Neural progenitor cell (in vitro differentiated cells): ENCODE data around the gene TLE6. TPM values are rescaled to one million over a fixed set of nuclear protein-coding genes. Genes with fewer than 3 reads are reported as not detected.

Source experiments
- DNase-seq: peaks from one replicate; pipeline ENCODE4 v3.0.0-alpha.2; 2016; ENCODE audit warnings: low spot score
- H2AFZ ChIP-seq: fragments of 200-600 bp; sonication (generic); replicated peaks from 2 replicates; pipeline ENCODE4 v1.6.1; 2016; ENCODE audit warnings: antibody characterized with exemption
- H3F3A ChIP-seq: fragments of 200-600 bp; sonication (generic); 2 replicates; pipeline ENCODE4 v1.6.1; 2016; ENCODE audit warnings: antibody characterized with exemption, low read depth
- H3K27ac ChIP-seq: fragments of 200-600 bp; sonication (generic); 2 replicates; pipeline ENCODE4 v1.5.1; 2016; ENCODE audit warnings: mild to moderate bottlenecking
- H3K27me3 ChIP-seq: fragments of 200-600 bp; sonication (generic); 2 replicates; pipeline ENCODE4 v1.6.1; 2016; ENCODE audit warnings: mild to moderate bottlenecking, moderate library complexity
- H3K36me3 ChIP-seq: fragments of 200-600 bp; sonication (generic); 2 replicates; pipeline ENCODE4 v1.5.1; 2016
- H3K4me1 ChIP-seq: fragments of 200-600 bp; sonication (generic); 2 replicates; pipeline ENCODE4 v1.6.1; 2016; ENCODE audit warnings: mixed run types
- H3K4me2 ChIP-seq: fragments of 200-600 bp; sonication (generic); 2 replicates; pipeline ENCODE4 v1.6.1; 2016
- H3K4me3 ChIP-seq: fragments of 200-600 bp; sonication (generic); 2 replicates; pipeline ENCODE4 v1.5.1; 2016
- H3K79me2 ChIP-seq: fragments of 200-600 bp; sonication (generic); 2 replicates; pipeline ENCODE4 v1.6.1; 2016; ENCODE audit warnings: low read depth
- H3K9ac ChIP-seq: fragments of 200-600 bp; sonication (generic); 2 replicates; pipeline ENCODE4 v1.6.1; 2016
- H3K9me3 ChIP-seq: fragments of 200-600 bp; sonication (generic); 2 replicates; pipeline ENCODE4 v1.5.1; 2016; ENCODE audit warnings: low read depth
- H4K20me1 ChIP-seq: fragments of 200-600 bp; sonication (generic); 2 replicates; pipeline ENCODE4 v1.6.1; 2016; ENCODE audit warnings: low read depth
- H3K27ac Mint-ChIP-seq: 3 replicates; pipeline ENCODE4 v1.8.0; 2021; ENCODE audit warnings: mixed read lengths
- H3K27me3 Mint-ChIP-seq: 2 replicates; pipeline ENCODE4 v1.8.0; 2022; ENCODE audit warnings: low read depth, mild to moderate bottlenecking, inconsistent platforms, moderate library complexity, mixed read lengths; ENCODE audit not compliant: insufficient read depth
- H3K36me3 Mint-ChIP-seq: 3 replicates; pipeline ENCODE4 v1.8.0; 2021; ENCODE audit warnings: mixed read lengths
- H3K4me1 Mint-ChIP-seq: 3 replicates; pipeline ENCODE4 v1.8.0; 2021; ENCODE audit warnings: mixed read lengths
- H3K4me3 Mint-ChIP-seq: 3 replicates; pipeline ENCODE4 v1.8.0; 2021; ENCODE audit warnings: mild to moderate bottlenecking, moderate library complexity, mixed read lengths
- H3K9me3 Mint-ChIP-seq: 3 replicates; pipeline ENCODE4 v1.8.0; 2020; ENCODE audit warnings: mixed read lengths
- EZH2 ChIP-seq: fragments of 200-600 bp; sonication (generic); IDR thresholded peaks from 2 replicates; pipeline ENCODE4 v1.6.1; 2017; ENCODE audit warnings: antibody characterized with exemption, mild to moderate bottlenecking, moderate library complexity
- EZH2phosphoT487 ChIP-seq: fragments of 200-600 bp; sonication (generic); IDR thresholded peaks from 2 replicates; pipeline ENCODE4 v1.6.1; 2017; ENCODE audit warnings: antibody characterized with exemption
- total RNA-seq: library from RNA; depleted of rRNA; stranded (reverse); fragments of >200 nt; gene quantifications from 2 replicates; pipeline ENCODE4 v1.2.3, GENCODE V29; 2015; ENCODE audit warnings: low replicate concordance
- TF ChIP-seq, protein P1 (sequence below): fragments of 200-600 bp; sonication (generic); IDR thresholded peaks from 2 replicates; pipeline ENCODE4 v1.5.1; 2017; ENCODE audit warnings: antibody characterized with exemption, mild to moderate bottlenecking

TLE6 gene
- total RNA-seq, 1 donor from 2014 or later, result 0.22 TPM

DNA sequence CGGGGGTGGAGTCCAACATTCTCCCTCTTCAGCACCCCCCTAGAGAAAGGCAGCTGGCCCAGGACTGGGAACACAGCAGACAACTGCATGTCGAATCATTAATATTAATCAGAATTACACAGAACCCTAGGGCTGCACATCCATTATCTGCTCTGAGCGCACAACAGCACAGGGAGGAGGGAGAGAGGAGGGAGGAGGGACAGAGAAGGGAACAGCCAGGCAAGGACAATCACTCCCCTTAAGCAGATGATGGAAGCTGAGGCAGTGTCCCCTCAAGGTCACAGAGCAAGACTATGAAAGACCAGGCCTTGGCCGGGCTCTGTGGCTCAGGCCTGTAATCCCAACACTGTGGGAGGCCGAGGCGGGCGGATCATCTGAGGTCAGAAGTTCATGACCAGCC is 25.7 kb downstream of the TLE6 start:
- H3K36me3 ChIP-seq, result no peaks in the 10 kb centered on the region
- H3K79me2 ChIP-seq, result no peaks in the 10 kb centered on the region
- H2AFZ ChIP-seq, result no peak overlapping the region
- H3K4me3 ChIP-seq, result no peak overlapping the region
- peaks cover 16% of the 10 kb centered on the region for H3K27me3 Mint-ChIP-seq
- H3K27me3 ChIP-seq, result no peaks in the 10 kb centered on the region
- peaks cover 3% of the 10 kb centered on the region for H3K9me3 Mint-ChIP-seq
- no peak overlapping the region for H3K9ac ChIP-seq
- H3K9me3 ChIP-seq, result no peaks in the 10 kb centered on the region
- H3K4me1 ChIP-seq, result no peaks in the 10 kb centered on the region
- DNase-seq, result no peak
- H4K20me1 ChIP-seq, result no peaks in the 10 kb centered on the region
- H3K27ac ChIP-seq, result no peak overlapping the region
- no peak overlapping the region for H3K4me2 ChIP-seq
- no peaks in the 10 kb centered on the region for H3F3A ChIP-seq
- no peak overlapping the region for H3K27ac Mint-ChIP-seq
- no peaks in the 10 kb centered on the region for H3K36me3 Mint-ChIP-seq
- peaks cover 4% of the 10 kb centered on the region for H3K4me1 Mint-ChIP-seq
- TF ChIP-seq, protein P1, sequence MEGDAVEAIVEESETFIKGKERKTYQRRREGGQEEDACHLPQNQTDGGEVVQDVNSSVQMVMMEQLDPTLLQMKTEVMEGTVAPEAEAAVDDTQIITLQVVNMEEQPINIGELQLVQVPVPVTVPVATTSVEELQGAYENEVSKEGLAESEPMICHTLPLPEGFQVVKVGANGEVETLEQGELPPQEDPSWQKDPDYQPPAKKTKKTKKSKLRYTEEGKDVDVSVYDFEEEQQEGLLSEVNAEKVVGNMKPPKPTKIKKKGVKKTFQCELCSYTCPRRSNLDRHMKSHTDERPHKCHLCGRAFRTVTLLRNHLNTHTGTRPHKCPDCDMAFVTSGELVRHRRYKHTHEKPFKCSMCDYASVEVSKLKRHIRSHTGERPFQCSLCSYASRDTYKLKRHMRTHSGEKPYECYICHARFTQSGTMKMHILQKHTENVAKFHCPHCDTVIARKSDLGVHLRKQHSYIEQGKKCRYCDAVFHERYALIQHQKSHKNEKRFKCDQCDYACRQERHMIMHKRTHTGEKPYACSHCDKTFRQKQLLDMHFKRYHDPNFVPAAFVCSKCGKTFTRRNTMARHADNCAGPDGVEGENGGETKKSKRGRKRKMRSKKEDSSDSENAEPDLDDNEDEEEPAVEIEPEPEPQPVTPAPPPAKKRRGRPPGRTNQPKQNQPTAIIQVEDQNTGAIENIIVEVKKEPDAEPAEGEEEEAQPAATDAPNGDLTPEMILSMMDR, result no peak
- TF ChIP-seq EZH2phosphoT487, result no peak
- TF ChIP-seq EZH2, result no peak
- H3K4me3 Mint-ChIP-seq, result no peak overlapping the region

DNA sequence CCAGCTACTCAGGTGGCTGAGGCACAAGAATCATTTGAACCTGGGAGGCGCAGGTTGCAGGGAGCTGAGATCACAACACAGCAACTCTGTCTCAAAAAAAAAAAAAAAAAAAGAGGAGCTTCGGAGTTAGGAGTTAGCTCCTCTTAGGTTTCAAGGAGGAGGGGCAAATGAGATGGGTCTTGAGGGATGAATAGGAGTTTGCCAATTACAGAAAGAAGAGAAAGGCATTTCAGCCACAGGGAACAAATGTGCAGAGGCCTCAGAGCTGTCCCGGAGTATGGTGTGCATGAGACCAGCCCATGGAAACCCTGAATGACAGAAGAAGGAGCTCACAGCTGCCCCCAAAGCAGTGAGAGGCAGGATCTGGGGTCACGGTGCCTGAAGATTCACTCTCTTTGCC is 27.2 kb downstream of the TLE6 start:
- no peak overlapping the region for H3K27ac Mint-ChIP-seq
- no peak for TF ChIP-seq EZH2phosphoT487
- TF ChIP-seq, protein P1, result no peak
- no peak for TF ChIP-seq EZH2
- no peak for DNase-seq

DNA sequence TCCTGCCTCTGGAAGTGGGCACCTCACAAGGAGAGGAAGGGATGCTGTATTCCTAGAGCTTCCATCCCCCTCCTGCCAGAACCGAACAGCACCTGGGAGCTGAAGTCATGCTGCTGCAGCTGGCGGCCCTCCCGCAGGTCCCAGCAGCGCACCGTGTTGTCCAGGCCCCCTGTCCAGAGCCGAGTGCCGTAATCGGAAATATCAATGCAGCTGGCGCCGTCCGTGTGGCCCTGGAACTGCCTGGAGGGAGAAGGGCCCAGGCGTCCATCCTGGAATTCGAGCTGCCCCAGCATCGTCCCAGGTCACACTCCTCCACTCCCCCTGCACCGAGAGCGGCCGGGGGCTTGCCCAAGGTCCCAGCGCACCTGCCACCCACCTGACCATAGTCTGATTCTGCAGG is 28.0 kb downstream of the TLE6 start:
- peaks cover 16% of the 10 kb centered on the region for H3K27me3 Mint-ChIP-seq
- no peak overlapping the region for H3K27ac Mint-ChIP-seq
- no peaks in the 10 kb centered on the region for H3K79me2 ChIP-seq
- no peaks in the 10 kb centered on the region for H3F3A ChIP-seq
- H3K27ac ChIP-seq, result no peak overlapping the region
- peaks cover 4% of the 10 kb centered on the region for H3K4me1 Mint-ChIP-seq
- no peak overlapping the region for H3K4me2 ChIP-seq
- no peaks in the 10 kb centered on the region for H3K36me3 Mint-ChIP-seq
- H3K4me1 ChIP-seq, result no peaks in the 10 kb centered on the region
- no peak overlapping the region for H3K4me3 Mint-ChIP-seq
- H3K9ac ChIP-seq, result no peak overlapping the region
- H3K4me3 ChIP-seq, result no peak overlapping the region
- TF ChIP-seq EZH2, result no peak
- TF ChIP-seq, protein P1, result no peak
- no peak for TF ChIP-seq EZH2phosphoT487
- DNase-seq, result no peak
- H3K9me3 ChIP-seq, result no peaks in the 10 kb centered on the region
- no peaks in the 10 kb centered on the region for H3K36me3 ChIP-seq
- H2AFZ ChIP-seq, result no peak overlapping the region
- H3K9me3 Mint-ChIP-seq, result no peaks in the 10 kb centered on the region
- no peaks in the 10 kb centered on the region for H4K20me1 ChIP-seq
- no peaks in the 10 kb centered on the region for H3K27me3 ChIP-seq

More for the DNA sequence above, 27.2 kb downstream of the TLE6 start:
- Histone ChIP-seq H2AFZ (no peak overlapping the region), H3K4me1 (no peaks in the 10 kb centered on the region), H4K20me1 (no peaks in the 10 kb centered on the region), H3F3A (no peaks in the 10 kb centered on the region), H3K9me3 (no peaks in the 10 kb centered on the region), H3K4me2 (no peak overlapping the region), H3K9ac (no peak overlapping the region), H3K4me3 (no peak overlapping the region), H3K79me2 (no peaks in the 10 kb centered on the region), H3K27ac (no peak overlapping the region), H3K27me3 (no peaks in the 10 kb centered on the region), H3K36me3 (no peaks in the 10 kb centered on the region)
- no peak overlapping the region for H3K4me3 Mint-ChIP-seq
- peaks cover 4% of the 10 kb centered on the region for H3K4me1 Mint-ChIP-seq
- H3K27me3 Mint-ChIP-seq, result peaks cover 12% of the 10 kb centered on the region
- no peaks in the 10 kb centered on the region for H3K9me3 Mint-ChIP-seq
- no peaks in the 10 kb centered on the region for H3K36me3 Mint-ChIP-seq
